GM12878 (cell line): ENCODE measurements around the gene TSHZ2.

Source experiments
- BCL11A ChIP-seq: IDR thresholded peaks from 2 replicates; pipeline ENCODE4 v1.6.1; 2011; ENCODE audit warnings: low read depth, low read length
- BCLAF1 ChIP-seq: fragments of 450-650 bp; IDR thresholded peaks from 2 replicates; pipeline ENCODE4 v1.6.1; 2017; ENCODE audit warnings: antibody characterized with exemption, mild to moderate bottlenecking, moderate library complexity
- CTCF ChIP-seq, 3 experiments: IDR thresholded peaks in 2 of 3; conservative IDR thresholded peaks in 1 of 3; 2 replicates each; pipeline ENCODE4 v1.5.1; 2011; ENCODE audit warnings: low read depth in 3 of 3, low read length in 3 of 3, mild to moderate bottlenecking in 3 of 3, control low read depth in 2 of 3, moderate library complexity in 2 of 3, inconsistent platforms in 1 of 3, mixed read lengths in 1 of 3; ENCODE audit not compliant: control insufficient read depth in 2 of 3, insufficient read depth in 1 of 3; ENCODE audit errors: extremely low read depth in 1 of 3
- GABPA ChIP-seq: IDR thresholded peaks from 2 replicates; pipeline ENCODE4 v1.6.1; 2014; ENCODE audit warnings: antibody characterized with exemption, low read depth, mild to moderate bottlenecking, inconsistent platforms
- MYC ChIP-seq: IDR thresholded peaks from 2 replicates; pipeline ENCODE4 v1.6.1; 2011; ENCODE audit warnings: mild to moderate bottlenecking, low read length, moderate library complexity, inconsistent platforms; ENCODE audit not compliant: insufficient read depth, insufficient replicate concordance, insufficient read length, severe bottlenecking
- NFIC ChIP-seq: IDR thresholded peaks from 2 replicates; pipeline ENCODE4 v1.6.1; 2012; ENCODE audit warnings: low read depth, mild to moderate bottlenecking, inconsistent platforms, low read length, moderate library complexity
- POLR2AphosphoS5 ChIP-seq: IDR thresholded peaks from 2 replicates; pipeline ENCODE4 v1.6.1; 2011; ENCODE audit warnings: mild to moderate bottlenecking, low read length, inconsistent platforms
- REST ChIP-seq: IDR thresholded peaks from 2 replicates; pipeline ENCODE4 v1.6.1; 2012; ENCODE audit warnings: mild to moderate bottlenecking, low read depth, low read length
- SIN3A ChIP-seq: IDR thresholded peaks from 2 replicates; pipeline ENCODE4 v1.6.1; 2012; ENCODE audit warnings: low read depth, low read length, improper control_type of control experiment
- TF ChIP-seq, protein P1 (sequence below): IDR thresholded peaks from 2 replicates; pipeline ENCODE4 v1.6.1; 2012; ENCODE audit warnings: low read depth, low read length, improper control_type of control experiment
- TF ChIP-seq, protein P2 (sequence below): fragments of 450-650 bp; formaldehyde crosslinking; IDR thresholded peaks from 2 replicates; pipeline ENCODE4 v1.5.0; 2022; ENCODE audit warnings: mild to moderate bottlenecking, missing genetic modification characterization
- TF ChIP-seq, protein P3 (sequence below): IDR thresholded peaks from 2 replicates; pipeline ENCODE4 v1.6.1; 2011; ENCODE audit warnings: borderline replicate concordance, low read depth, mild to moderate bottlenecking, moderate library complexity, mixed read lengths, low read length; ENCODE audit not compliant: insufficient read depth; ENCODE audit errors: extremely low read length

GRCh38 chr20:53076668-53077067 is 104.5 kb downstream of the TSHZ2 start:
- TF ChIP-seq CTCF (IDR thresholded peaks at IDR 0.05 in 2 of 3, conservative IDR thresholded peaks at IDR 0.05 in 1 of 3; ENCODE audit: control insufficient read depth in 2 of 3, extremely low read depth in 1 of 3, insufficient read depth in 1 of 3, low read depth in 3 of 3, low read length in 3 of 3) (no peak), BCL11A (no peak), NFIC (no peak), SIN3A (no peak), POLR2AphosphoS5 (no peak), MYC (no peak), BCLAF1 (no peak), REST (no peak), GABPA (no peak)
- TF ChIP-seq, protein P1, sequence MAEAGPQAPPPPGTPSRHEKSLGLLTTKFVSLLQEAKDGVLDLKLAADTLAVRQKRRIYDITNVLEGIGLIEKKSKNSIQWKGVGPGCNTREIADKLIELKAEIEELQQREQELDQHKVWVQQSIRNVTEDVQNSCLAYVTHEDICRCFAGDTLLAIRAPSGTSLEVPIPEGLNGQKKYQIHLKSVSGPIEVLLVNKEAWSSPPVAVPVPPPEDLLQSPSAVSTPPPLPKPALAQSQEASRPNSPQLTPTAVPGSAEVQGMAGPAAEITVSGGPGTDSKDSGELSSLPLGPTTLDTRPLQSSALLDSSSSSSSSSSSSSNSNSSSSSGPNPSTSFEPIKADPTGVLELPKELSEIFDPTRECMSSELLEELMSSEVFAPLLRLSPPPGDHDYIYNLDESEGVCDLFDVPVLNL = no peak
- TF ChIP-seq, protein P2, sequence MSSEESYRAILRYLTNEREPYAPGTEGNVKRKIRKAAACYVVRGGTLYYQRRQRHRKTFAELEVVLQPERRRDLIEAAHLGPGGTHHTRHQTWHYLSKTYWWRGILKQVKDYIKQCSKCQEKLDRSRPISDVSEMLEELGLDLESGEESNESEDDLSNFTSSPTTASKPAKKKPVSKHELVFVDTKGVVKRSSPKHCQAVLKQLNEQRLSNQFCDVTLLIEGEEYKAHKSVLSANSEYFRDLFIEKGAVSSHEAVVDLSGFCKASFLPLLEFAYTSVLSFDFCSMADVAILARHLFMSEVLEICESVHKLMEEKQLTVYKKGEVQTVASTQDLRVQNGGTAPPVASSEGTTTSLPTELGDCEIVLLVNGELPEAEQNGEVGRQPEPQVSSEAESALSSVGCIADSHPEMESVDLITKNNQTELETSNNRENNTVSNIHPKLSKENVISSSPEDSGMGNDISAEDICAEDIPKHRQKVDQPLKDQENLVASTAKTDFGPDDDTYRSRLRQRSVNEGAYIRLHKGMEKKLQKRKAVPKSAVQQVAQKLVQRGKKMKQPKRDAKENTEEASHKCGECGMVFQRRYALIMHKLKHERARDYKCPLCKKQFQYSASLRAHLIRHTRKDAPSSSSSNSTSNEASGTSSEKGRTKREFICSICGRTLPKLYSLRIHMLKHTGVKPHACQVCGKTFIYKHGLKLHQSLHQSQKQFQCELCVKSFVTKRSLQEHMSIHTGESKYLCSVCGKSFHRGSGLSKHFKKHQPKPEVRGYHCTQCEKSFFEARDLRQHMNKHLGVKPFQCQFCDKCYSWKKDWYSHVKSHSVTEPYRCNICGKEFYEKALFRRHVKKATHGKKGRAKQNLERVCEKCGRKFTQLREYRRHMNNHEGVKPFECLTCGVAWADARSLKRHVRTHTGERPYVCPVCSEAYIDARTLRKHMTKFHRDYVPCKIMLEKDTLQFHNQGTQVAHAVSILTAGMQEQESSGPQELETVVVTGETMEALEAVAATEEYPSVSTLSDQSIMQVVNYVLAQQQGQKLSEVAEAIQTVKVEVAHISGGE = no peak
- TF ChIP-seq, protein P3, sequence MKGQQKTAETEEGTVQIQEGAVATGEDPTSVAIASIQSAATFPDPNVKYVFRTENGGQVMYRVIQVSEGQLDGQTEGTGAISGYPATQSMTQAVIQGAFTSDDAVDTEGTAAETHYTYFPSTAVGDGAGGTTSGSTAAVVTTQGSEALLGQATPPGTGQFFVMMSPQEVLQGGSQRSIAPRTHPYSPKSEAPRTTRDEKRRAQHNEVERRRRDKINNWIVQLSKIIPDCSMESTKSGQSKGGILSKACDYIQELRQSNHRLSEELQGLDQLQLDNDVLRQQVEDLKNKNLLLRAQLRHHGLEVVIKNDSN = no peak
